ENCODE data around the gene NCAPH2.

DNA sequence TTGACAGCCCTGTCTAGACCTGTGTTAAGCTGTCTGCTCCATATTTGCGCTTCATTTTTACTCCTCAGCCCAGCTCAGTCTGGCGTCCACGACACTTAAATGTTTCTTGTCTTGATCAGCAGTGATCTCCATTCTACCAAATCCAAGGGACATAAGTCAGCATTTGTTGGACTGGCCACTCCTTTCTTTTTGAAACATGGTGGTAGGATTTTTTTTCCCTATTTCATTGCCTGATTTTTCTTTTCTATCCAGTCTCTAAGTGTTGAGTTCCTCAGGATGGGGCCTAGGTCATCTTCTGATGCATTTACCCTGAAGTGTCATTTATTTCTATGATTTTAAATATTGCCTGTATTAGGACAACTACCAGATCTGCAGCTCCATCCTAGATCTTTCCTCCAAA lies 873 bp downstream of the NCAPH2 start:
- no peak for TF ChIP-seq ZNF274 (IDR thresholded peaks at IDR 0.05; ENCODE audit: low read depth, low read length)
- no peak for TF ChIP-seq YY1 (IDR thresholded peaks at IDR 0.05; ENCODE audit: insufficient read depth, insufficient read length)
- TF ChIP-seq SUZ12 (IDR thresholded peaks at IDR 0.05; ENCODE audit: extremely low read depth, insufficient read depth, insufficient read length) = no peak

Measured in NT2/D1 (cell line).